GM12874 (cell line): ENCODE results near the gene SLC7A6.

Source experiments
- TF ChIP-seq, protein P1 (sequence below): IDR thresholded peaks from 2 replicates; pipeline ENCODE4 v1.5.1; 2011; ENCODE audit warnings: low read depth, mild to moderate bottlenecking, control low read depth, low read length, moderate library complexity; ENCODE audit not compliant: insufficient read depth

SLC7A6 gene

DNA sequence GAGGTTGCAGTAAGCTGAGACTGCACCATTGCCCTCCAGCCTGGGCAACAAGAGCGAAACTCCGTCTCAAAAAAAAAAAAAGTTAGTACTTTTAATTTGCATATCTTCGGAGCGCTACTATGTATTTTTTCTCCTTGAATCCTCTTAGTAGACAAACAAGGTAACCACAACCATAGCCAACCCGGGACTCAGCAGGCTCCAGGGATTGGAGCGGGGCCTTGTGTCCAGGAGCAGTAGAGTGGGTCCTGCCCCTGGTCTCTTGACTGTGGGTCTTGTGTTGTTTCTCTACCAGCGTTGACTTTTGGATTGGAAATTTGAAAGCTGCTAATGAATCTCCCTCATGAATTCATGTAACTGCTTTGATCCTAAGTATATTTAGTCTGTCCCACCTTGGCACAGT is 78.8 kb downstream of the SLC7A6 start:
- TF ChIP-seq, protein P1, sequence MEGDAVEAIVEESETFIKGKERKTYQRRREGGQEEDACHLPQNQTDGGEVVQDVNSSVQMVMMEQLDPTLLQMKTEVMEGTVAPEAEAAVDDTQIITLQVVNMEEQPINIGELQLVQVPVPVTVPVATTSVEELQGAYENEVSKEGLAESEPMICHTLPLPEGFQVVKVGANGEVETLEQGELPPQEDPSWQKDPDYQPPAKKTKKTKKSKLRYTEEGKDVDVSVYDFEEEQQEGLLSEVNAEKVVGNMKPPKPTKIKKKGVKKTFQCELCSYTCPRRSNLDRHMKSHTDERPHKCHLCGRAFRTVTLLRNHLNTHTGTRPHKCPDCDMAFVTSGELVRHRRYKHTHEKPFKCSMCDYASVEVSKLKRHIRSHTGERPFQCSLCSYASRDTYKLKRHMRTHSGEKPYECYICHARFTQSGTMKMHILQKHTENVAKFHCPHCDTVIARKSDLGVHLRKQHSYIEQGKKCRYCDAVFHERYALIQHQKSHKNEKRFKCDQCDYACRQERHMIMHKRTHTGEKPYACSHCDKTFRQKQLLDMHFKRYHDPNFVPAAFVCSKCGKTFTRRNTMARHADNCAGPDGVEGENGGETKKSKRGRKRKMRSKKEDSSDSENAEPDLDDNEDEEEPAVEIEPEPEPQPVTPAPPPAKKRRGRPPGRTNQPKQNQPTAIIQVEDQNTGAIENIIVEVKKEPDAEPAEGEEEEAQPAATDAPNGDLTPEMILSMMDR, result no peak

DNA sequence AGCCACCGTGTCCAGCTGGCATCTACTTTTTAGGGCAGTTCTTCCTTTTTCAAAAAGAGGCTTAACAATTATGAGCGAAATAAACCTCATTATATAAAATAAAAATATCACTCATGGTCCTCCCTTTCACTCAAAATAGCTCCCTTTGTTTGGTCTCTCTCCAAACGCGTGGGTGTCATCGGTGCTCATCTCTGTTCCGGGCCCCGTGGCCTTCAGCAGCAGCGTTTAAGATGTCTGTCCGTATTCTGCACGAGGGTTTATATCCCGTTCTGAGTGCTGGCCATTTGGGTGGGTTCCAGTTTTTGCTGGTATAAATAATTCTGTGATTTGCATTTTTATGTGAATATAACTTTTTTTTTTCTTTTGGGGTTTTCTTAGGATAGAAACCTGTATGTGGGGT is 79.9 kb downstream of the SLC7A6 start:
- TF ChIP-seq, protein P1, result no peak

DNA sequence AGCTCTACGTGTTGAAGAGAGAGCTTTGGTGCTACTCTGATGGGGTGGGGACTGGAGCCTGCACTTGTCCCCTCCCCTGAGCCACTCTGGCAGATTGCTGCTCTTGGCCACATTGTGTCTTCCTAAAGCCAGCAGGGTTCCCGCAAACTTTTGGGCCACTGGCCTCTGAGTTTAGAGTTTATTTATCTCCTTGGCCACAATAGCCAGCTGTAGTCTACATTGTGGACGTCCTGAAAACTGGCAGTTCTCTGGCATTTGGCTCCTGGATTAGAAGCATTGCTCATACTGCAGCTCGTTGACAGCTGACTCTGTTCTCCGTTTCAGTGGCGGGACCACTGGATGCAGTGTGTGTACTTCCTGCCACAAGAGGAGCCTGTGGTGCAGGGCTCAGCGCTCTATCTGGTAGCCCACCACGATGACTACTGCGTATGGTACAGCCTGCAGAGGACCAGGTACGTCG is 81.1 kb downstream of the SLC7A6 start:
- TF ChIP-seq, protein P1, result no peak

DNA sequence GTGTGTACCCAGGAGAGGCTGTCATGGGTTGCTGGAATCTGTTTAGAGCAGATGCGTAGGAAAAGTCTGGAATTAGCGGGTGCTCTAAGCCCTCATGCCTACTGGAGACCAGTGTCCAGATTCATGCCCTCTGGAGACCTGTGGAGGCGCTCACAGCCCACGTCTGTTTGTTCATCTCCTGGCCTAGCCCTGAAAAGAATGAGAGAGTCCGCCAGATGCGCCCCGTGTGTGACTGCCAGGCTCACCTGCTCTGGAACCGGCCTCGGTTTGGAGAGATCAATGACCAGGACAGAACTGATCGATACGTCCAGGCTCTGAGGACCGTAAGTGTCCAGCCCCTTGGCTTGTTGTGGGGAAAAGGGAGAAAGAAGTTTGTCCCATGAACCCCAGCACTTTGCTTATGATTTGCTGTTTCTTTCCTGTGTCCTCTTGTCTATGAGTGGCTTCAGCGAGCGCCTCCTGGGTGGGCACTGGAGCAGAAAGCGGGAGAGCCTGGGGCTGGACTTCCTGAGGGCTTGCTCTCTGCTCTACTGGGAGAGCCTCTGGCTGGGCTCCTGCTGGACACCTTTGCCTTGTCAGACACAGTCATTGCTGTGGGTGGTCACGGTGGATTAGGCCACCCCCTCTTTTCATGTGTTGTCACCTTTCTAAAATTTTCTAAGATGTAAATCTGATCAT is 81.8 kb downstream of the SLC7A6 start:
- TF ChIP-seq, protein P1, result no peak

DNA sequence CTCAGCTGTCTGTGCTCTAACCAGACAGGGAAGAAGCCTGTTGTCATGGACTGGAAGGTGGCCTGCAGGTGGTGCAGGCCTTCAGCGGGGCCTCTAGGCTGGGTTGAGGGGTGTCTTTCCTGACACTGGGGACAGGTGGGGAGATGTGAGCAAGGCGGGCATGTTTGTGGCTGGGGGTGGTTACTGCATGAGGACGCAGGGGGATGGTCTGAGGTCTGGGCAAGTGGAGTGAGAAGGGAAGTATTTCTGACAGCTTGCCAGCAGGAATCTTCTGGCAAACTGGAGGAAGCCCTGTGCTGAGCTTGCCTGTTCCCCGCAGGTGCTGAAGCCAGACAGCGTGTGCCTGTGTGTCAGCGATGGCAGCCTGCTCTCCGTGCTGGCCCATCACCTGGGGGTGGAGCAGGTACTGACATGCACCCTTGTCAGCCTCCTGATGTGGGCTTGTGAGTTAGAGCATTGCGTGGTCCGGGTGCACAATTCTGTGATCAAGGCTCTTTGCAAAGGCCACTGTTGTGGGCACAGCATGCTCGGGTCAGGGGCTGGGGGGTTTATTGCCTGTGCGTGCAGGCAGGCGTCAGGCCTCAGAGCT is 82.7 kb downstream of the SLC7A6 start:
- TF ChIP-seq, protein P1, result no peak

DNA sequence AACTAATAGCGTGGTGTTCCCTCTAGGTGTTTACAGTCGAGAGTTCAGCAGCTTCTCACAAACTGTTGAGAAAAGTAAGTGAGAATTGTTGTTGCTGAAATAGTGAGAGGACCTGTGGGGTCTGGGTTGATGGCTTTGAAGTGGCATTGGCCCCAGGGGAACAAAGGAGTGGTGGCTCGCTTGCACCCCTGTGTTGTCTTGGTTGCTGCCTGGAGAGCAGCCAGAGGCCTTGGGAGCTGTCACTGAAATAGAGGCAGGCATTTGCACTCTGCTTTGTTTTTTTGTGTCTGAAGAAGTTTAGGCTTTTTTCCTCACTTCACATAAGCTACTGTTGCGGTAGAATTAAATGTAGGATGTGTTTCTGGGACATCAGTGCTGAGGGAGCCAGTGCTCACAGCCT is 83.3 kb downstream of the SLC7A6 start:
- TF ChIP-seq, protein P1, result no peak

DNA sequence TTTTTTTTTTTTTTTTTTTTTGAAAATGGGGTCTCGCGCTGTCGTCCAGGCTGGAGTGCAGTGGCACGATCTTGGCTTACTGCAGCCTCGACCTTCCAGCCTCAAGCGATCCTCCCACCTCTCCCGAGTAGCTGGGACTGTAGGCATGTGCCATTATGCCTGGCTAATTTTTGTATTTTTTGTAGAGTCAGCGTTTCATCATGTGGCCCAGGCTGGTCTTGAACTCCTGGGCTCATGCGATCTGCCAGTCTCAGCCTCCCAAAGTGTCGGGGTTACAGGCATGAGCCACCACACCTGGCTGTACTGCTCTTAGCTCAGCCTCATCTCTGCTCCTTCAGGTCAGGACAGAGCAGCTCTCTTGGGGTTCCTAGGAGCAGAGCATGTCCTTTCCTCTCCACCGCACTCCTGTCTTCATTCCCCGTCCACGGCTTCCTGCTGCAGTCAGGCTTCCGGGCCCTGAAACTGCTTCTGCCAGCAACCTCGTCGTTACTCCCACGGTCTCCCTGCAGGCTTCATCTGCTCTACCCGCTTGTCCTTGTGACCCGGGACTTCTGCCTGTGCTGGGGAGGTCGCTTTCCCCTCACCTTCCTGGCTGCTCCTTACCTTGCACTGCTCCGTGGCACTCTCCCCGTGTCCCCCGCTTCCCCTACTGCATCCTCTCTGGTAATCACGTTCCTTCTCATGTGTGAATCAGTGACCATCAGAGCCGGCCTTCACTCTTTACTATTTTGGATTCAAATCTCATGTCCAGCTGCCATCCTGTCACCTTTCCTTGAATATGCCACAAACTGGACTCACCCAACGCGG is 84.5 kb downstream of the SLC7A6 start:
- TF ChIP-seq, protein P1, result no peak
